Activated gamma-delta T cell treated with Interleukin-2 at 50 U/mL for 16 hours (primary cell): Measurements from ENCODE around the gene ZIM2.
"Not testable (repeated sequence)": the region's sequence is repeated elsewhere in the genome, so short reads cannot be mapped to it uniquely, and the experiment has no call there.

Experiments
- DNase-seq: peaks from one replicate; pipeline ENCODE4 v3.0.0-alpha.2; 2020

ZIM2 gene

GRCh38 chr19:56840451-56841192, at the start of gene ZIM2, which contains the start of gene PEG3:
ZIM2 (minus strand) TSS chr19:56840726; CDS start chr19:56824277, 16,449 bp downstream.
PEG3 (minus strand) TSS chr19:56840726; CDS start chr19:56824655, 16,071 bp downstream.
- no peak for DNase-seq

GRCh38 chr19:56885173-56885985, 44.9 kb upstream of the ZIM2 start:
- DNase-seq, result no peak

GRCh38 chr19:56884441-56884840, 43.9 kb upstream of the ZIM2 start:
- no peak for DNase-seq

DNA sequence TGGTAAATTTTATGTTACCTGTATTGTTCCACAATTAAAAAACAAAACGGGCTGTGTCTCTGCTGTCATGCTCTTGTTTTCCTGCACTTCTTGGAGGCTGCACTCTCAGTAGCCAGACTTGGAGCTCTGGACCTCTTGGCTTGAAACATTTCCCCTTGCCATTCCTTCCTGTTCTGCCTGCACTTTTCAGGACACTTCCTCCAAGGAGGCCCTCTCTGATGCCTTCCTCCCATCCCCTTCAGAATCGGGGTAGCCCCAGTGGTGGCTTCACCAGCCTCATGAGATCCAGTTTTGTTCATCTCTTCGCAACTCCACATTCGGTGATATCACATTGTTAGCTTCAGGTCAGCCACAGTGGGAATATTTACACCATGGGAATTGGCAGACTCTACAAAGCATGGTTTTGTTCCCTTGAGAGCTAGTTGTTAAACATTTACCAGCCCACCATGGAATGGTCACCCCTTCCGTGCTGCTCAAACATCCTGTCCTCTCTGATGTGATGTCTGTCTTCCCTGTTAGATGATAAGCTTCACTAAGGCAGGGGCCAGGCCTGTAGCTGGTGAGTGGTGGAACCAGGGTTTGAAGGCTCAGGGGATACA, 40.2 kb upstream of the ZIM2 start:
- DNase-seq, result no peak

- DNase-seq, result no peak
Measured at GRCh38 chr19:56877069-56877715, 36.7 kb upstream of the ZIM2 start.

DNA sequence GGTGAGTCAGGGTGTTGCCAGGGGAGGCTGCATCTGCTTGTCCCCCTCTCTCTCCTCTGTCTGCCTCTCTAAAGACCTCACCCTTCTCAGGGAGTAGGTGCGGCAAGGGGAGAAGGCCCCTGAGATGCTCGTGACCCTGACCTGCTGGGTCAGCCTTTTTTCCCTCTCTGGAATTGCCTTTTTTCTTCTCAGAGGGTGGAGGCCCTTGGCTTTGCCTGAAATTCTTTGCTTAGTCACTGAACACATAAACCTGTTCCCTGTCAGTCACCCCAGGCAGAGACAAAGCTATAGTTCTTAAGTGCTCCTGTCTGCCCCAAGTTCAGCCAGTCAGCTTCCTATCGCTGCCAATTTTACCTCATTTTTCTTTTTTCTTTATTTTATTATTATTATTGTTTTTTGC, 35.2 kb upstream of the ZIM2 start:
- no peak for DNase-seq

DNA sequence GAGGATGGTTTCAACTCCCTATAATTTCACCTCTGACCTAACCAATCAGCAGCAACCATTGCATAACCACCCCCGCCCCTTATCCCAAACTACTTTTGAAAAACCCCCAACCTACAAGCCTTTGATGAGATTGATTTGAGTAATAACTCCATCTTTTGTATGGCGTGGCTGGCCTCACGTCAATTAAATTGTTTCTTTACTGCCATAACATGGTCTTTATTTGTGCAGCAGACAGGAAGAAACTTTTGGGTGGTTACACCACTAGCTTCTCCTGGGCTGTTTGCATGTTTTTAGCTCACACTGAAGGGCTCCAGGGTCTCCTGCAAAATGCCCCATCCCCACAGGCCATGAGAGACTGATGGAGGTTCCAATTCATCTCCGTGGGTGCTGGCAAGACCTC, 34.0 kb upstream of the ZIM2 start:
- no peak for DNase-seq

DNA sequence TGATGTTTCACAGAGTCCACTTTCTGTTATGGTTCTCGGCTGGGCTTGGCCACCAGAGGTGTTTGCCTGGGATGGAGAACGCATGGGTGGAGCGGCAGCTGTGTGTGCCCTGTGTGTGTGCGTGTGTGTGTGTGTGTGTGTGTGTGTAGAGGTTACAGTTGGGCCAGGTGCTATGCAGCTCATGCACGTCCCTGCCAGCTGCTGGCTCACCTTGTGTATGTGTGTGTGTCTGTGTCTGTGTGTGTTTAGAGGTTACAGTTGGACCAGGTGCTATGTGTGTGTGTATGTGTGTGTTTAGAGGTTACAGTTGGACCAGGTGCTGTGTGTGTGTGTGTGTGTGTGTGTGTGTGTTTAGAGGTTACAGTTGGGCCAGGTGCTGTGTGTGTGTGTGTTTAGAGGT, 33.0 kb upstream of the ZIM2 start:
- no peak for DNase-seq

GRCh38 chr19:56869886-56870285, 29.4 kb upstream of the ZIM2 start:
- no peak for DNase-seq

DNA sequence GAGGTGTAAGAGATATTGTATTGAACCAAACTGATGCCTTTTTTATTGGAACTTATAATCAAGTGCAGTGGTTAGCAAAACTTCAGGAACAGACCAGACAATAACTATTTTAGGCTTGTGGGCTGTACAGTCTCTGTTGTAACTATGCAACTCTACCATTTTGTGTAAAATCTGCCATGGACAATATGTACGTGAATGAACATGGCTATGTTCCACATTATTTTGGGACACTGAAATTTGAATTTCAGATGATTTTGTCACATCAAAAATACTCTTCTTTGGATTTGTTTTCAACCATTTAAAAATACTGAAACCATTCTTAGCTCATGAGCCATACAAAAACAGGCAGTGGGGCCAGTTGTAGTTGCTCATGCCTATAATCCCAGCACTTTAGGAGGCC, 27.9 kb upstream of the ZIM2 start:
- DNase-seq, result no peak

DNA sequence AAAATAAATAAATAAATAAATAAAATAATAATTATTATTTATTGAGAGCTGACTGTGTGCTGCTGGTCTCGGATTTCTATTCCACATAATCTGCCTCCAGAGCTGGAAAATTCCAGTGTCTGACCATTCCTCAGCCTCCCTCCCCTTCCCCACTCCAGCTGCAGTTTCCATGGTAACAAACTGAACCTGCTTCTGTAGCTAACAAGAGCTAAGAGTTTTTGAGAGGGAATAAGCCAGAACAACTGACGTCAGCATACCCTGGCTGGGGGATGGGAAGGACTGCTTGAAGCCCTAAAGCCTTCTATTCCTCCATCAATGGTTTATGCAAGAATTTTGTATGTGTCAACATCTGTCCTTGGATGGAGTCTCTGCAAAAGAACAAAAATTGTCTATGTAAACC, 26.0 kb upstream of the ZIM2 start:
- DNase-seq, result no peak

GRCh38 chr19:56864443-56865125, 24.1 kb upstream of the ZIM2 start:
- no peak for DNase-seq

DNA sequence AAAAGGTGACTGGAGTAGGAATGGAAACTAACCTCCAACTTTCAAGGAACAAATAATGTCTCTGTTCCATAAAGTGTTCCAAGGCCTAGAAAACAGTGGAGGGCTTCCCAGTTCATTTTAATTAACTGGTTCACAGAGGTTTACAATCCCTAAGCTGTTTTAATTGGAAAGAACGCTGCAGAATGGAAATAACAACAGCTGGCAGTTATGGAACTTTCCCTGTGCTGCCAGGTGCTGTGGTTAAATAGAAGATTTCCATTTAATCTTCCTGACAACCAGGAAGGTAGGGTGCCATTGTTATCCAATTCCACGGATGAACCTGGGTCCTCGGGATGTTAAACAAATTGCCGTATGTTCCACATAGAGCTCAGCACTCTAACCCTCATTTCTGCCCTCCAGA, 22.2 kb upstream of the ZIM2 start:
- no peak for DNase-seq

DNA sequence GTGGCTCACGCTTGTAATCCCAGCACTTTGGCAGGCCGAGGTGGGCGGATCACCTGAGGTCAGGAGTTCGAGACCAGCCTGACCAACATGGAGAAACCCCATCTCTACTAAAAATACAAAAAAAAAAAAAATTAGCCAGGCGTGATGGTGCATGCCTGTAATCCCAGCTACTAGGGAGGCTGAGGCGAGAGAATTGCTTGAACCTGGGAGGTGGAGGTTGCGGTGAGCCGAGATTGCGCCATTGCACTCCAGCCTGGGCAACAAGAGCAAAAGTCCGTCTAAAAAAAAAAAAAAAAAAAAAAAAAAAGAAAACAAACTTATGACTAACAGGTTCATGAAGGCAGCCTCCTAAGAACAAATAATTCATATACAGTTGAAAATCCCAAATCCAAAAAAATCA, 19.9 kb upstream of the ZIM2 start:
- DNase-seq, result not testable (repeated sequence)

GRCh38 chr19:56858026-56858425, 17.5 kb upstream of the ZIM2 start:
- DNase-seq, result no peak

GRCh38 chr19:56856822-56857221, 16.3 kb upstream of the ZIM2 start:
- DNase-seq, result no peak

- DNase-seq, result not testable (repeated sequence)
Measured at GRCh38 chr19:56852361-56852760, 11.8 kb upstream of the ZIM2 start.

GRCh38 chr19:56848166-56848565, 7.6 kb upstream of the ZIM2 start:
- DNase-seq, result no peak

- DNase-seq, result no peak
Measured at GRCh38 chr19:56842412-56842811, 1.9 kb upstream of the ZIM2 start.

DNA sequence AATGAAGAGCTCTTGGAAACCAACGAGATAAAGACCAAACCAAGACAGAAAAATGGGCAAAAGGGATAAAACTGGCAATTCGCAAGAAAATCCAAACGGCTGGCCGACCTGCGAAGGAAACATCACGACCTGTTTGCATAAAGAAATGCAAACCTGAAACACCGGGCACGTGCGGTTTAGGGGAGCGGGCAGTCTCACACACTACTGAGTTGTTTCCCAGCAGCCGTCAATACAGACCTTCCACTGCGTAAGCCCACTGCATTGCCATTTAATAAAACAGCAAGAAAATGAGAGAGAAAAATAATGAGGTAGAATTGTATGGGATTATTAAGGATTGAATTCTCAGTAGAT, 642 bp upstream of the ZIM2 start:
- DNase-seq, result no peak

DNA sequence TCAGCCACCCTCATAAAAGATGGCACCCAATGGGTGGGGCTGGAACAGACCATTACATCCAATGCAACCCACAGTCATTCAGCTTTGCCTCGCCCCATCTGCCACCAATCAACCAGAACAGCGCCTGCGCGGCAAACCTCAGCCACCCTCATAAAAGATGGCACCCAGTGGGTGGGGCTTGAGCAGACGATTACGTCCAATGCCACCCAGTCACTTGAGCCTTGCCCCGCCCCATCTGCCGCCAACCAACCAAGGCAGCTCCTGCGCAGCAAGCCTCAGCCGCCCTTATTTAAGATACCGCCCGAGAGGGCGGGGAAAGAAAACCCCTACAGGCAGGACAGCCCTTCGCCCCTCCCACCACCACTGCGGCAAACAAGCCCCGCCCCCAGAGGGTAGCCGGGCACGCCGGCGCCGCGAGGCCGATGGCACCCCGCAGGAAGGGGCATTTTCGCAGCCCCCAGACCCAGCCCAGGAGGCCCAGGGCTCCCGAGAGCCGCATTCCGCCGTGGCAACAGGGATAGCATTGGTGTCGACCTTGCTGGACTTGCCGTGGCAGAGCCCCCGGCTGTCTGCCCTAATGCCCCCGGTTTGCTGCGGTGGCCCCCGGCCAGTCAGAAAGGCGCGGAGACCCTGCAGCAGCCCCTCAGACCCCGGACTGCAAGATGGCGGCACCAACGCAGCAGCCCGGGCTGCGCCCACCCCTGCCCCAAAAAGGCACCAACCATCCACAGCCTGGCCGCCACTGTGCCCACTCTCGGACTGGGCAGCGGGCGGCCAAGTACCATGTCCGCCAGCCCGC, 675 bp downstream of the ZIM2 start:
- no peak for DNase-seq
